HG03442 (cell line): ENCODE measurements around the gene TATDN2.

Source experiments
- ATAC-seq: cut with Tn5 transposase; IDR thresholded peaks from one replicate; pipeline ENCODE4 v1.9.1; 2021; ENCODE audit warnings: mild to moderate bottlenecking, moderate library complexity; ENCODE audit not compliant: unreplicated experiment

The TATDN2 gene, protein sequence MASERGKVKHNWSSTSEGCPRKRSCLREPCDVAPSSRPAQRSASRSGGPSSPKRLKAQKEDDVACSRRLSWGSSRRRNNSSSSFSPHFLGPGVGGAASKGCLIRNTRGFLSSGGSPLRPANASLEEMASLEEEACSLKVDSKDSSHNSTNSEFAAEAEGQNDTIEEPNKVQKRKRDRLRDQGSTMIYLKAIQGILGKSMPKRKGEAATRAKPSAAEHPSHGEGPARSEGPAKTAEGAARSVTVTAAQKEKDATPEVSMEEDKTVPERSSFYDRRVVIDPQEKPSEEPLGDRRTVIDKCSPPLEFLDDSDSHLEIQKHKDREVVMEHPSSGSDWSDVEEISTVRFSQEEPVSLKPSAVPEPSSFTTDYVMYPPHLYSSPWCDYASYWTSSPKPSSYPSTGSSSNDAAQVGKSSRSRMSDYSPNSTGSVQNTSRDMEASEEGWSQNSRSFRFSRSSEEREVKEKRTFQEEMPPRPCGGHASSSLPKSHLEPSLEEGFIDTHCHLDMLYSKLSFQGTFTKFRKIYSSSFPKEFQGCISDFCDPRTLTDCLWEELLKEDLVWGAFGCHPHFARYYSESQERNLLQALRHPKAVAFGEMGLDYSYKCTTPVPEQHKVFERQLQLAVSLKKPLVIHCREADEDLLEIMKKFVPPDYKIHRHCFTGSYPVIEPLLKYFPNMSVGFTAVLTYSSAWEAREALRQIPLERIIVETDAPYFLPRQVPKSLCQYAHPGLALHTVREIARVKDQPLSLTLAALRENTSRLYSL

DNA sequence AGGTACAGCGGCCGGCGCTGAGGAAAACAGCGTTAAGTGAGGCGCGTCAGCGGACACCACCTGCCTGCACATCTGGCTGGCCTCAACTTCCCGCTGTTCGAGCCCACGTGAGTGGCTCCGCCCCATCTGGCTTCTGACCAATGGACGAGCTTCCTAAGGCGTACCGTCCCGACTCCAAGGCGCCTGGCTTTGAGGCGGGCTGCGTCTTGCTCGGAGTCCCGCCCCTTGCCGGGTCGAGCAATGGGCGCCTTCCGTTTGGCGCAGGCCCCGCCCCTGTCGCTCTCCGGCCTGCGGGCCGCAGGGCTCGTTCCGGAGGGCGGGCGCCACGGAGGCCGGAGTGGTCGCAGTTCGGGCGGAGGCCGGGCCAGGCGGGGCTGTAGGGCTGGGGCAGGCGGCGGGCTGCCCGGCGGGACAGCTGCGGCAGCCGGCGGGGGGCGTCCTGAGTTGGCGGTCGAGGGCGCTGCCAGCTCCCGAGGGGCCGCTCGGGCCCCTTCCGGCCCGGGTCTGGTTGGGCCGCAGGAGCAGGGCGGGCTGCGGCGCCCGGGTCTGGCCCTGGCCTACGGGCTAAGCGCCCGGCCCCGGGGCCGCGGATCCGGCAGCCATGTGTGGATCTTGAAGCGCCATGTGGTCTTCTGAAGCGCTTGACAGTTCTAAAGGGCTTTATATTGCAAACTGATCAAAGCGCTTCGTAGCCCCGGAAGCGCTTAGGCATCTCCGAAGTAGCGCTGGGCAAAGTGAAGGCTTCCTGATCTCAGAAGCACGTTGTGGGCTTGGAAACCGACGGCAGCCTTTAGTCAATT is at the start of gene TATDN2:
Gene TATDN2 (plus strand): TSS at position 276 of the 800 bp plus-strand sequence. CDS start 742 bp downstream, outside the sequence.
- ATAC-seq = peak; percentile 92

DNA sequence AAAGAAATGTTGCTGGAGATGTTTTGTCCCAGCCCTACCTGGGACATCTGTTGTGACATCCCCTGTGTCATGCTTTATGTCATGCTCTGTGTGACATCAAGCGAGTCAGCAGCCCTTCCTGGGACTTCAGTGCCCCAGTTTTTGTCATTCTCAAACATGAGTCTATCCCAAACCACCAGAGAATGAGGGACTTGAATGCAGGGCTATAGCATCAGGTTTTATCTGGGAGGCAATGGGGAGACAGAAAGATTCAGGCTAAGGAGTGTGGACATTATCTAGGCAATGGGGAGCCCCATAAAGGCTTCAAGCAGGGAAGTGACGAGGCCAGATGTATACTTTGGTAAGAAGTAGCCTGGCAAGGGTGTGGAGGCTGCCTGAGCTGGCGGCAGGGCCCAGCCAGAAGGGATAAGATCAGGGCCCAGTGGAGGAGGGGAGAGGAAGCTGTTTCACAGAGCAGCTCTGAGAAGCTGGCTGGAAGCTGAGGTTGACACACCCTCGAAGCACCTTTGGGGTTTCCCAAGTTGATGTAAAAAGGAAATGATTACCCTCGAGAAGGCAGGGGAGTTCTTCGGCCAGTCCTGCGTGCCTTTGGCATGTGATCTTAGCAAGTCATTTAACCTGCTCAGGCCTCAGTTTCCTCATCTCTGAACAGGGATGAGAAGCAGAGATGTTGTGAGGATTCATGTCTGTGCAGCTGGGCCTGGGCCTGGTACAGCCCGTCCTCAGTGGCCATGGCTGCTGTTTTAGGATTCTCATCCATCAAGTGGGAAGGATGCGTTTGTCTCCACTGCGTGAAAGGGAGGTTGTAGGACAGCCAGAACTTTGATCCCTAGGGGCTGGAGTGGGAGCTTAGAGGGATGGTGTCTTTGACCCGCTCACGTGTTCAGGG is 49.3 kb upstream of the TATDN2 start:
- ATAC-seq = peak; percentile 72

DNA sequence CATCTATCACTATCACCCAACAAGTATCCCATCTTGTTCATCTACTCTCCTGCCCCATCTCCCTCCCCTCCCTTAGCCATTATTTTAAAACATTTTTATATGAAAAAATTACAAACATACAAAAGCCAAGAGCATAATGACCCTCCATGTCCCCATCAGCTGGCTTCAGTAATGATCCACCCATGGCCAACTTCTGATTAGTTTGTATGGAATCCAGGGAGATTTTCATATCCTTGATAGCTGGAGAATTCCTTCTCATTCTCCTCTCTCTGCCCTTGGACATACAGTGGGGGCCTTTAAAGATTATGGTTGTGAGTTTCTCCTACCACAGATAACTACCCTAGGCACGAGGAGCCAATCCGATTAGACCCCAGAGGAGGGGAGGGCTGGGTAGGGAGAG is 43.3 kb upstream of the TATDN2 start:
- no peak for ATAC-seq

DNA sequence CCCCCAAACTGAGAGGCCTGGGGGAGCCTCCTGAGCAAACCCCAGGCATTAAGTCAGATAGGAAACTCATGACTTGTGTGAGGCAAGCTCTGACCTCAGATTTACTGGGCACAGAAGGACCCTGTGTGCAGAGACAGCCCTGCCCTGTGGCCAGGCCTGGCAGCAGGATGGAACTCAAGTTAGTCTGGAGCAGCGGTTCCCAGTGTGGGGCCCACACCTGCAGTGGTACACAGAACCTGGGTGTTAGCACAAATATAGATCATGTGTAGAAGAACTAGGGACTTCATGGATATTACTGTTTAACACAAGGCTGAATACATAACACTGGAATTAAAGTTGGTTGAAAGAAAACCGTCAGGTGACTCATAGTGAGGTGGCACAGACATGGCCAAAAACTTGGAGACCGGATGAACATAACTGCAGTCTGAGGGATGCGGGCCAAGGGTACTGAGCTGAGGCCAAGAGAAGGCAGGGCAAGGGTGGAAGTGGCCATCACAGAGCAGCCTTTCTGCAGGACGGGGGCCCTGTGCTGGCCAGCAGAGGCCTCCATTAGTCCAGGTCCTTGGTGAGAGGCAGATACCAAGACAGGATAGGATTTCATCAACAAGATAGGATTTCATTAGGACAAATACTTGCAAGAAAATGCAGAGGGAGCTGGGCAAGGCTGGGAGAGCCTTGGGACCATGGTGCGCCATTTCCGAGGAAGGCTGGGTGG is 42.7 kb upstream of the TATDN2 start:
- ATAC-seq = no peak

DNA sequence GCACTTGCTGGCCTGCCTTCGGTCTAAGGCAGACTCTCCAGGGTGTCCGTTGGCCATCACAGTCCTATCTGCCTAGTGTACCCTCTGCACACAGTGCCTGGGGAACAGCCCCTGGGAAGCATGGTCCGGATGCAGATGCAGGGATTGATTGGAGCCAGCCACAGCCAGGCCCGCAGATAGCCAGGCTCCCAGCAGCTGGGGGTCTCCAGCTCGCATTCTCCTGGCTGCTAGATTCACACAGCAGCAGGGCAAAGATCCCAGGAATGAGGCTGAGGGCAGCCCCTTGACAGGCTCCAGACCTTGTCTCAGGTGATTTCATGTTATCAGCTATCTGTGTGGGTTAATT is 42.1 kb upstream of the TATDN2 start:
- ATAC-seq = no peak

DNA sequence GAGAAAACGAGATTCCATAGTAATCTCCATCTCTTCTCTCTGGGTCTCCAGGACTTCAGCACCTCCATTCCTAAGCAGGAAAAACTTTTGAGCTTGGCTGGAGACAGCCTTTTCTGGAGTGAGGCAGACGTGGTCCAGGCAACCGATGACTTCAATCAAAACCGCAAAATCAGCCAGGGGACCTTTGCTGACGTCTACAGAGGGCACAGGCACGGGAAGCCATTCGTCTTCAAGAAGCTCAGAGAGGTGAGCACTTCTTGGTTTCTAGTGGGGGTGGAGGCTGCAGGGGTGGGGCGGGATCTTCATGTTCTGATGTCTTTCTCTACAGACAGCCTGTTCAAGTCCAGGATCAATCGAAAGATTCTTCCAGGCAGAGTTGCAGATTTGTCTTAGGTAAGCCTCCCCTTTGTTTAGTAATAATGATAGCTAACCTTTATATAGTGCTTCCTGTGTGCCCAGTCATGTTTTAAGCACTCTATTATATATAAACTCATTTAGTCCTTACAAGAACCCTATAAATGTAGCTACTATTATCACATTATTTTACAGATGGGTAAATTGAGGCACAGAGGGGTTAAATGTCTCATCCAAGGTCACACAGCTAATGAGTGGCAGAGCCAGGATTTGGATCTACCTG is 35.0 kb upstream of the TATDN2 start:
- no peak for ATAC-seq

DNA sequence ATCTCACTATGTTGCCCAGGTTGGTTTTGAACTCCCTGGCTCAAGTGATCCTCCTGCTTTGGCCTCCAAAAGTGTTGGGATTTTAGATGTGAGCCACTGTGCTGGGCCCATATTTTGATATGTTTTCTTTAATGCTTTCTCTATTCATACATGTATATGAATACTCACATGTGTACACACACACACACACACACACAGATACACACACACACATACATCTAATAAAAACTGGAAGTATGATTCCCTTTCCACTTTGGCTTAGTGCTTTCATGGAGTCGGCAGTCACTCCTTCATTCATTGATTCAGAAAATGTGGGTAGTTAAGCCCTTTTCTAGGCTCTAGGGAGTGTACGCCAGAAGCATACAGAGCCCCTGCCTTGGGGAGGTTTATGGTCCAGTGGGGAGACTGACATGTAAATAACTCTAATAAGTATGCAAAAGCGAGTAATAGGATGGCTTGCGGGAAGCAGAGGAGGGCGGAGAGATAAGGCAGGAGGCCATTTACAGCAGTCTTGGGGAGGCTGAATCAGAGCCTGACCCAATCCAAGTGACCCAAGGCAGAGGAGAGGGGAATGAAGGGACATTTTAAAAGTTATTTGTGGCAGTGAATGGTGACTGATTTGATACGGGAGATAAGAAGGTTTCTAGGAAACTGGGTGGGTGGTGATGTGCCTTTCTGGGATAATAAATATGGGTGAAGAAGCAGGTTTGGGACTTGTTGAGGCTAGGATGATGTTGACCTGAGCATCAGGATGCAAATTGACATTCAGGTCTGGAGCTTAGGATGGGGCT is 32.5 kb upstream of the TATDN2 start:
- no peak for ATAC-seq

DNA sequence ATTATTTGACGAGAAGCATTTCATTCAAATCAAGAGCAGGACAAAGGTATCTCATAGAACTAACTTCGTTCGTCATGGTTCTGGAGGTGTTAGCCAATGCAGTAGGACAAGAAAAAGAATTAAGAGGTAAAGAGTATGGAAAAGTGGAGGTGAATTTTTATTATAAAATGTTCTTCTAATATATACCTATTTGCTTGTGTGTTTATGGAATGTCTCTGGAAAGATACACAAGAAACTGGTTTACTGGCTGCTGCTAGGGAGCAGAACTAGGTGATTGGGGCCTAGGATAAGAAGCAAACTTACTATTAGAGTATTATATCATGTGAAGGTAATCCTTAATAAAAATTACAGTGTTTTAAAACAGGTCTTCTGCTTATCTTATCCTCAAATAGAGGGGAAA is 30.9 kb upstream of the TATDN2 start:
- ATAC-seq = no peak

DNA sequence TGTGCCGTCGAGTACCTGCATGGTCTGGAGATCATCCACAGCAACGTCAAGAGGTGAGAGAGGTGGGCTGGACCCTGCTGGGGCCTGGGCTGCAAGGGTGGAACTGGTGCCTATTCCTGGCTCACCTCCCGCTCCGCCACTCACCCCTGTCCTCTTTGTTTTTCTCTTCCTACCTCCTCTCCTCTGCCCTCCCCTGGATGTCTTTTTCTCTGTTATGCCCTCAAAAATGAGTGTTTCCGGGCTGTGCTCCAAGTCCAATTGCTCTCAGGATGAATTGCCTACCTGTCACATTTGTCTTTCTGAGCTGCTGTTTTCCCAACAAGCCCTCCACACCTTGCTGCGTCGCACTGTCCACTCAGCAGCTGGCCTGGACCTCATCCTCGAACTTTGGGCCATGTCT is 28.5 kb upstream of the TATDN2 start:
- ATAC-seq = no peak

DNA sequence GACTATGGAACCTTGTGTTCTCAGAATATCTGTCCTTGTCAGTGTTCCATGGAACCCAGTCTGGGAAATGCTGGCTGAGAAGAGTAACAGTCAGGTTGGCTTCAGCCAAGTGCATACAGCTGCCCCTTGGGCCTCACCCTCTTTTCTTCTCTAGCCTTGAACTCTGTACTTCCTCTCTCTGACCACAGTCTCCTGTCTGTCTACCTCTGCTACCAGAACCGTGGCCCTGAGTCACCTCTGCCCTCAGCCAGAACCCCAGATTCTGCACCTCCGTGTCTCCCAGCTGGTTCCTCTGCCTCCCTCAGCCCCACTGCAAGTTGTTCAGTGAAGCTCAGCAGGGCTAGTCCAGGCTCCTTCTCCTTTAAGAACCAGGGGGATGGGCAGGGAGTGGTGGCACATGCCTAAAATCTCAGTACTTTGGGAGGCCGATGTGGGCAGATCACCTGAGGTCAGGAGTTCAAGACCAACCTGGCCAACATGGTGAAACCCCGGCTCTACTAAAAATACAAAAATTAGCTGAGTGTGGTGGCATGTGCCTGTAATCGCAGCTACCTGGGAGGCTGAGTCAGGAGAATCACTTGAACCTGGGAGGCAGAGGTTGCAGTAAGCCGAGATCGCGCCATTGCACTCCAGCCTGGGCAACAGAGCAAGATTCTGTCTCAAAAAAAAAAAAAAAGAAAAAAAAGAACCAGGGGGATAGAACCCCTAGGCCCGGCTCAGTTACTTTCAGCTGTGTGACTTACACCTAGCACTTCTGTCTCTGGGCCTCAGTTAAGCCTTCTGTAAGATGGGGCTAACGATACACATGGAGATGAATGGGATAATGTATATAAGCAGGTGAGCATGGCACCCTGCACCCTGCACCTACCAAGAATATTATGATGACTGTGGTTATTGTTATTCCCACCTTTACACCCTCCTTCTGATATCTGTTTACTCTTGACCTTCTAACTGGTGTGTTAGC is 24.3 kb upstream of the TATDN2 start:
- peak; percentile 63 for ATAC-seq

DNA sequence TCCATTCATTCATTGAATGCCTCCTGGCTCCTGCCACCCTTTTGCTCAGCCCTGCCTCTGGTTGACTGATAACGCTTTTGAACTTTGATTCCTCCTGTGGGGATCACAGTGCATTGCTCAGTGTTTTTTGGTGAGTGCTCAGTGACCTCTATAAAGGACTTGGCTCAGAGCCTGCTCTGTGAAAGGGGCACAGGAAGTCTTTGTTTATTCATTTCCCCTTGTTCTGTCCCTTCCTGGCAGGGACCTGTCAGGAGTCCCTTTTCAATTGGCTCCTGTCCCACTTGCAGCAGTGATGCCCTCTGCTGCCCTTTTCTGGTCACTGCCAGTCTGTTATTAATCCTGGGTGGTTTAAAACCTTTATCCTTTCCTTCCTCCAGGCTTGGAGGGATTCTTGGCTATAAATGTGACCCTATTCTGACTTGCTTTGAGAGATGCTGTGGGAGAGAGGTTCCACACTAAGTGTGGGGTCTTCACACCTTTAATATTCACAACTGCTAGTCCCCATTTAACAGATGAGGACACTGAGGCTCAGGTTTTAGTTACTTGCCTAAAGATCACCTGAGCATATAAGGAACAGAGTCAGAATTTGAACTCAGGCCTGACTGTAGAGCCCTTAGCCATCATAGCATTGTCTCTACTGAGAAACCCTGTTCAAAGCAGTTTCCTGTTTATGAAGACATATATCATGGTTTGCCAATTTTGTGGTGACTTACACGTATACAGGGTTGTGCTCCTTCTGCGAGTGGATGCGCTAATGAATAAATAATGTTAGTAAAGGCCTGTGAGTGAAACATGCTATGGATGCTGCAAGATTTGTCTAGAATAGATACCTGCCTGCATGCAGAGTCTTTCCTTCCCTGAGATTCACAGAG is 23.2 kb upstream of the TATDN2 start:
- ATAC-seq = no peak

DNA sequence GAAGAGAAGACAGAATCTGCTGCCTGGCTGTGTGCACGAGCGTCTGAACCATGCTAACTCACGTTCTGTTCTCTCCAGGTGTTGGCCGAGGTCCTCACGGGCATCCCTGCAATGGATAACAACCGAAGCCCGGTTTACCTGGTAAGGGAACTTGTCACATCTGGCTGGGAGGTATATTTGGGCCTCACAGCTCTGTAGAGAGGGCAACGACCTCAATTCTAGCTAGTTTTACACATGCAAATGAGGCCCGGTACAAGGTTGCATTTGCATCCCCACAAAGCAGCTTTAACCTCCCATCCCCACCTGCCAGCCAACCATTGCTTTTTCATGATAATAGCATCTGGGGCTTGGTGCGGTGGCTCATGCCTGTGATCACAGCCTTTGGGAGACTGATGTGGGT is 22.0 kb upstream of the TATDN2 start:
- no peak for ATAC-seq

DNA sequence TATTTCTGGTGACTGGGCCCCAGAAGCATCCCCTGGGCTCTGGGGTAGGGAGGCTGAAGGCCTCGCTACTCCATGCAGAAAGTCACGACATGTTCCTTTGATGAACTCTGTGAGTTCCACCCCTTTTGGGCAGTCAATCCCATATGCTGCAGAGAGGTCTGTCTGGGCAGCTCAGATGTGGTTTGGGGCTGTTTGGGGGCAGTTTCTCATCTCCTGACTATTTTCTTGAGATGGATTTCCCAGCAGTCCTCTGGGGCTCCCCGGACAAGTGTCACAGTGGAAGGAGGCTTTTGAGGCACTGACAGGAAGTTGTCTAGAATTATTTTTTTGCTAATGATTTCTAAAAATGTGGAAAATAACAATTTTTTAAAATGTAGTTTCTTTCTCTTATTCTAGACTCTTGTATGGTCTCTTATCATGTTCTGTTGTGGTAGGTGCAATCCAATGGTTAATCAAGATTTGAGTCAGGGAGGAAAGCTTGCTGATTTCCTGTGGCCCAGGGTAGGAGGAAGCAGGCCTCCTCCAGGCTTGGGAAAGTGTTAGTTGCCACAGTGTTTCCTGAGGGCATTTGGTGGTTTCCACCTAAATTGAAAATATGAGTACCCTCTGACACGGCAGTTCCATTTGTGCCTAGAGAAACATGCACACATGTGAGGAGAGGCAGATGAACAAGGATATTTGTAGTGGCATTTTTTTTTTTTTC is 19.9 kb upstream of the TATDN2 start:
- ATAC-seq = no peak

DNA sequence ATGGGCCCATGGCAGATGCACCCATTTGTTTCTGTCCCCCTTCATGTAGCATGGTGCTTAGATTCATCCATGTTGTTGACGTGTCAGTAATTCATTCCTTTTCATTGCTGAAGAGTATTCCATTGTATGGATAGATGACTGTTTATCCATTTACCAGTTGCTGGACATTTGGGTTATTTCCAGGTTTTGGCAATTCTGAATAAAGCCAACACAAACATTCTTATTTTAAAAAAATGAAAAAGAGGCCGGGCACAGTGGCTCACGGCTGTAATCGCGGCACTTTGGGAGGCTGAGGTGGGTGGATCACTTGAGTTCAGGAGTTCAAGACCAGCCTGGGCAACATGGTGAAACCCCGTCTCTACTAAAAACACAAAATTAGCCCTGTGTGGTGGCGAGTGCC is 18.7 kb upstream of the TATDN2 start:
- no peak for ATAC-seq

DNA sequence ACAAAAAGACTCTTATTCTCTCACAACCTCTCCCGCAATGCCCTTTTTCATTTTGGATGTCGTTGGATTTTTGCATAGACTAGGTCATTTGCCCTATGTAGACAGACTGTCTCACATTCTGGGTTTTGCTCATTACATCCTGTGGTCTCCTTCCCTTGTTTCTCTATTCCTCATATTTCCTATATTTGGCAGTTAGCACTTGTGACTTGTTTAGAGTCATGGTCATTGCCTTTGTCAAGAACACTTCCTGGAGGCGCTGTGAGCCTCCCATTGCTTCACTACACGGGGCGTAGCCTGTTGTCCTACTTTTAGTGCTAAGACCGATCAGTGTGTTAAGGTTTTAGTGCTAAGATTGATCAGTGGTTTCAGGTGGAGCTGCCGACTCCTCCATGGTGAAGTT is 16.1 kb upstream of the TATDN2 start:
- peak; percentile 64 for ATAC-seq

DNA sequence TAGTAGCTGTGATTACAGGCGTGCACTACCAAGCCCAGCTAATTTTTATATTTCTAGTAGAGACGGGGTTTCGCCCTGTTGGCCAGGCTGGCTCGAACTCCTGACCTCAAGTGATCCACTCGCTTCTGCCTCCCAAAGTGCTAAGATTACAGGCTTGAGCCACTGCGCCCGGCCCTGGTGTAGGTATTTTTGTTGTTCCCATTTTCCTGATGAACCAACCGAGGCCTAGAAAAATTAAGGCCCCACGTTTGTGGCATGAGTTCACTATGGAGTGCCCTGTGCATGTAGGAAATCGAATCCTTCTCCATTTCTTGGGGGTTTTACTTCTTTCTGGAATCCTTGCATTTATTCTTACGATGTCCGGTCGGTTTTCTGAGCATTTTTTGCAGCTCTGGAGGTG is 14.3 kb upstream of the TATDN2 start:
- no peak for ATAC-seq
